GM11168 (cell line): ENCODE results near the gene POLA1.

Experiments
- in situ Hi-C: fragments of 300-500 bp; cut with MboI; formaldehyde crosslinking; loops from one replicate; pipeline ENCODE4 v1.12.0; 2022; ENCODE audit warnings: low sequenced_read_pairs; ENCODE audit not compliant: unreplicated experiment

Gene POLA1

DNA sequence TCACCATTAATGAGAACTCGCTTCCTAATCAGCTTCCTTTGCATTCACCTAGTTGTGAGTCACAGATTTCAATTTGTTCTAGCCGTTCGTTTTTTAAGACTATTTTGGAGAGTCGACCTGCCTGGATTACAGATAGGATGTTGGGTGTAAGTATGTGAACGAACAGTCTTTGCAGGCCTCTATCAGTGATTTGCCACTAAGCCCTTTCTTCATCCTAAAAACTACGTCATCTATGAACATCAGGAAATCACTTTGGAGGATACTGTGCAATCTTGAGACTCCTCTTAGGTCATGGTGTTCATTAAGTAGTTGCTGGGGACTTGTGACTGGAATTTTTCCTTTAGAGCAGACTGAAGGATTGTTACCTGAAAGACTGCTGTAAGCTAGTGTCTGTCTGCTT lies 1.1 kb downstream of the POLA1 start:
- in situ Hi-C loops: no loop called here

DNA sequence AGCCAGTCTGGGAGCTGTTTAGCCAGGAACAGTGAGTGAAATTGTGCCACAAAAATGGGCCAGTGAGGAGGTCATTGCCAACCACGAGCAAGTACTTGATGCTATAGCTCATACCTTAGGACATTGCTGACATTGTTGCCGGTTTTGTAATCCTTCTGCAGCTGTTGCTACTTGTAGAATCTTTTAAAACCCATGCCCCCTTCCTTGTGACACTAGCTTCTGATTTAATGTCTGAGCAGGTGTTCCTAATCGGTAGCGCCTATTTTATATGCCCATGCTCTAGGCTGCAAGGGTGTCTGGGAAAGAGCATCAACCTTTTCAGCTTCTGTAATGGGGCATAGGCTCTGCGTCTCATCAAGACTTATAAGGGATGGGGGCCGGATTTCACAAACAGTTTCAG lies 2.6 kb downstream of the POLA1 start:
- in situ Hi-C loops: no loop called here

DNA sequence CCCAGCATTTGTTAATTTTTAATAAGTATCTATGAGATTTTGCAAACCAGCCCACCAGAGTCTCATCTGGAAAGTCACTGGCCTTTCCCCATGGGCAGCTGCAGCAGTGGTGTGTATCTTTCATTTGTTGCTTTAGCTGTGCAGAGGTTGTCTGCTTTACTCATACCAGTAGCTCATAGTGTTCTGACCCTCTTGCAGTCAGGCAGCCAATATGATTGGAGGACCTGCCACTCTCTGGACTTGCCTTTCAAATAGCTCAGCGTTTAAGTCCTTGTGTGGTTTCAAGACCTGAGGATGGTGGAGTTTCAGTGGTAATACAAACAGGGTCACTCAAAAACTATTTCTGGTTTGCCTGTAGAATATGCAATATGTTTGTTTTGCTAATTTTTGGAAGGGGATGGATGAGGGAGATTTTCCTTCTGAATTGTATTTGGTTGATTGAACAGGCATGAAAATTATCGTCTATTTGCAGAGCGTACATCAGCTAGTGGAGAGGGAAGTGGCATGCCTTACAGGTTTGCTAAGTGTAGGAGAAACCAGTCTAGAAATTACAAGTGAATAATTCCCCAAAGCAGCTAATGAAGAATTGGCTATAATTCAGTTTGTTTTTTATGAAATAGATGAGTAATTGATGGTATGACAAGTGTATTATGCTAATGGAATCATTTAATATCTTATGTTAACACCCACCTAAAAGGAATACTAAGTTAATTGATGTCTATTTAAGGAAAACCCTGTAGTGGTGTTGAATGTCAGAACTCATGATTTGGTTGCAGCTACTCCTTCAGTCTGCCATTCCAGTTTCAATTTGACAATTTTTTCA lies 8.9 kb downstream of the POLA1 start:
- in situ Hi-C loops: no loop called here

DNA sequence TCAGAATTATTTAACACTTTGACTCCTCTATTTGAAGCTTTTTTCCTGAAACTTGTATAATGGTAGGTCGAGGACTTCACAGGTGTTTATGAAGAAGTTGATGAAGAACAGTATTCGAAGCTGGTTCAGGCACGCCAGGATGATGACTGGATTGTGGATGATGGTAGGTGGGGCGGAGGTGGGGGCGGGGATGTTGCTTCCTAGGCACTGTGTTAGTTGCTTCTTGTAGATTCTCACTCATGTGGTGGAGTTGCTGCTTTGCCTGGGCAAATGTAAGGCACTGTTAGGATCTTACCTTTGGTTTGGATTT lies 9.4 kb downstream of the POLA1 start:
- in situ Hi-C loops: no loop called here

DNA sequence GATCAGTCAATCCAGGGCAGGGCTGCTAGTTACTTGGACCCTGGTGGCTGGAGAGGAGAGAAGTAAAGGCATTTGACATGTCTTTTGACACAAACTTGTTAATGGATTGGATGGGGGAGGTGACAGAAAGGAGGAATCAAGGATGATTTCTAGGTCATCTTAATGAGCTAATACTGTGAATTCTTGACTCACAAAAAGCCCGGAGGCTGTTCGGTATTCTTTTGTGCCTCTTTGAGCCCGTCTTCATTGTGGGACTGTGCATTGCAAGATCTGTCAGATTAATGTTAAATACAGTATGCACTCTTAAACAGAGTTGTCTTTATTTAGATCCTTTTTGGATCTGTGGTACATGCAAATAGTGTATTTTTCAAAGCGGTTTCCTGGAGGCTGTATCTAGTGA lies 25.1 kb downstream of the POLA1 start:
- in situ Hi-C loops: no loop called here

DNA sequence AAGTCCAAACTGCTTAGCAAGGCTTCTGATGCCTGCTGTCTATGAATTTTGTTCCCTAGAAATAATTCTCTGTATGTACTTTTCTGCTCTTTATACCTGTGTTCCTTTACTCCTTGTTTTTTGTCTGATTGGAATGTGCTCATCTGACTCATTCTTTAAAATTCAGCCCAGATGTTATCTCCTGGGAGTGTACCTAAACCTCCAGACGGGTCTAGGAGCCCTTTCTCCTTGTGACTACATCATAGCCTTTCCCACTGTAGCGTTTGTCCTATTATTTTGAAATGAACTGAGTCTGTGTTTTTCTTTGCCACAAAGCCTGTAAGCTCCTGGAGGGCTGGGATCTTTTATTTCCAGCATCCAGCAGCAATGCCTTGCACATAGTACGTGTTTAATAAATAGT lies 26.3 kb downstream of the POLA1 start:
- in situ Hi-C loops: no loop called here

DNA sequence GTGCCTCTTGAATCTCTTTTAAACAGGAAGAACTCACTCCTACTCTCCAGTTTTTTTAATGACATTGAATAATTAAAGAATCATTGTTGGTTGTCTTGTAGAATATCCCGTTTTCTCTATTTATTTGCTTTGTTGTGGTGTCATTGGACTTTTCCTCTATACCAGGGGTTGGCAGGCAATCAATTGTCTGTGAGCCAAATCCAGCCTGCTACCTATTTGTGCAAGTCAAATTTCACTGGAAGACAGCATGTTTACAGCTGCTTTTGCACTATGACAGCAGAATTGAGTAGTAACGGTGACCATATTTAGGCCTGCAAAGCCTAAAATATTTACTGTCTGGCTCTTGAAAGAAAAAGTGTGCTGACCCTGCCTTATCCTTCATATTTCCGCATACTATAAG lies 34.8 kb downstream of the POLA1 start:
- in situ Hi-C loops: no loop called here

DNA sequence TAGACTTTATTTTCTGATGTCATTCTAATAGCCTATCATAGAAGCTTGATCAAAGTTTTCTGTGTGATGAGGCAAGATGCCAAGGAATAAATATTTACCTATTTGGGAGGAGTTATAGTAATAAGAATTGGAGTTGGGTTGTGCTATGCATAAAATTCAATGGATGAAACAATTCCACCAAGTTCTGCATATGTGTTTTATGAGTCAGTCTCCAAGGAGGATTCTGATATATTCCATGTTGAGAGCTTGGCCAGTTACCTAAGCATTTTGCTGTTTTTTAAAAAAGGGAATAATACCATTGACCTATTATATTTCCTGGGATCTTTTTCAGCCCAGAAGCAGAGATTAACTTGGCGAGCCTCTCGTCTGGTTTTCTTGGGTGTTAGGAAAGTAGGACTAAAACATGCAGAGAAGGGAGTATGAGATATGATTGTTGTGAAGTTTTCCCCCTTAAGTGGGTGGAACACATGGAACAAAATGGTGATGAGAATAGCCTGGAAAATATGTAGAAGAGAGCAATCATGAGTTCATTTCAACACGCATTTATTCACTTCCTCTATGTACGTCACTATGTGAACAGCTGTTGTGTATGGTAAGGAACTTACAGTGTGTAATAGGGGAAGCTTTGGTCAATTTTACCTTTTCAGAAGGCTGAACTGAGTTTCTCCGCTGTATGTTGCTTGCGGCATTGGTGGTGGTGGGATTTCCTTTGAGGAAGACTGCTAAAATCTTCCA lies 39.2 kb downstream of the POLA1 start:
- in situ Hi-C loops: no loop called here

DNA sequence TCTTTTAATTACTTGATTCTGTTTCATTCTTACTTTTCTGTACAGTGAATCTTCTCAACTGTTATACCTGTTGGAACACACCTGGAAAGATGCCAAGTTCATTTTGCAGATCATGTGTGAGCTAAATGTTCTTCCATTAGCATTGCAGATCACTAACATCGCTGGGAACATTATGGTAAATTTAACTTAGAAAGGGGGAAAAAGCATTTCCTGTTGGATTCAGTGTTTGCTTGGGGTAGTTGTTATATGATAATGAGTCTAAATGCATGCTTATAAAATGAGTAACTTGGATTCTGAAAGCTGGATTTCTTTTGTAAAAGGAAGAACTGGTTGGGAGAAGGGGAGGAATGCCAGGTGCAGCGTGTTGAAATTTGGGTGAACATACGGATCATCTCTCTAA lies 47.6 kb downstream of the POLA1 start:
- in situ Hi-C loops: no loop called here

DNA sequence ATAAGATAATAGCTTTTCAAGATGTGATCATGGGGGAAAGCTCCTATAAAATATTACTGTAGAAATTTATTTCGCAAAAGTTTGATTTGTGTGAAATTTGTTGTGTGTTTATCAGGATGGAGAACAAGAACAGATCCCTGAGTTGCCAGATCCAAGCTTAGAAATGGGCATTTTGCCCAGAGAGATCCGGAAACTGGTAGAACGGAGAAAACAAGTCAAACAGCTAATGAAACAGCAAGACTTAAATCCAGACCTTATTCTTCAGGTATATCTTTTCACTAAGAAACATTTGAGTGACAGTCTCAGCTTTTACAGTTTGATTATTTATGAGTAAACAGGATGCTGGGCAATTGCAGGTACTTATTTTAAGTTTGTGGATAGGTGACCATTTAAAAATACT lies 54.5 kb downstream of the POLA1 start:
- in situ Hi-C loops: no loop called here

DNA sequence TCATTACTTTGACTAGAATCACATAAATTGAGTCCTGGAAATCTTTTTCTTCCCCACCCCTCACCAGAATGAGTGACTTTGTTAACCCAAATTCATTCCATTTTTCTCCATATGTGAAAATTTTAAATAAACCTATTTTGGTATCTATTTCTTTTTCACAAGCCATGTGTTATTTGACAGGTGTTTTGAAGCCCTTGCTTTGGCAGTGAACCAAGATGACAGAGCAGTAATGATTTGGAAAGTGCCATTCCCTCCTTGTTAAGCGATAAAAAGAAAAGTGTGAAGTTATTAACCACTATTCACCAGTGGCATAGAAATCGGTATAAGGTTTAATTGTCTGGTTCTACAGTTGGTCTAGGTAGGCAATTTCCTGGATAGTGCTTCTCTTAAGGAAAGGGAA lies 66.1 kb downstream of the POLA1 start:
- in situ Hi-C loops: no loop called here

DNA sequence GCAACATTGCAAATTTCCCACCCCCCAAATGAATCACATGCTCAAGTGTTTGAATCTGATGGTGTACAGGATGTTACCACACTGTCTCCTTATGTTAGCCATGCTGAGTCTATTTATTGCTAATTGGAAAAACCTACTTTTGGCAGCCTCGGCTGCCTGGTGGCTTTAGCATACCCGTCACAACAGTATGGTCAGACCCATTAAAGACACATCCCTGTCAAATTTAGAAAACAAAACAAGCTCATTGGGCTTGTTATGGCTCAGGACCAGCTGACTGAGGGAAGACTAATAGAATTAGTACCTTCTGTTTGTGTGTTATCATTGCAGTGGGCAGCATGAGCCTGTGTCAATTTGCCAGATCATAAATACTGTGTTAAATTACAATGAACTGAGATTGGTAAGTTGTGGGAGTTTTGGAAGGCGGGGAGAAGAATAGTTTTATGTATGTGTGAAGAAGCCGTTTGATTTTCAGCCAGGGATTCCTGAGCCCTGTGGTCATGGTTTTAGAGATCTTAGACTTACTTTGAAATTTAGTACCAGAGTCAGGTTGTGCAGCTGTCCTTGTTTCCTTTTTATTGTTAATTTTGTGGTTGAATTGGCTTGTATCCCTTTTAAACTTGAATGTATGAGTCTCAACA lies 66.8 kb downstream of the POLA1 start:
- in situ Hi-C loops: no loop called here

DNA sequence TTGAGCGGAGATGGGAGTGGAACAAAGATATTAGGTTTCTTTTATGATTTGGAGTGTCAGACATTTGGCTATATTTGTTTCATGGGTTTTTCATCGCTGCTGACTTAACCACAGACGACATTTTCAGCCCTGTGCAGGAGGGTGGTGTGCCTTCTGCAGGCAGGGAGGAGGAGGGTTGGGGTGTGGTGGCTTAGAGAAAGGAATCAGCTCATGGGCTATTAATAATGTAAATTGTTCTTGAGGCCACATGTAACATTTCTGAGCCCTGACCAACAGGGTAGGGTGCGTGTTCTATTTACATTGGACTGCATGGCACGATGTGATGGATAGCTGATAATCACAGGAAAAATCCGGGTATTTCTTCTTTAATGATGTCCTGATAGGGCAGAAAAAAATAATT lies 67.6 kb downstream of the POLA1 start:
- in situ Hi-C loops: no loop called here

DNA sequence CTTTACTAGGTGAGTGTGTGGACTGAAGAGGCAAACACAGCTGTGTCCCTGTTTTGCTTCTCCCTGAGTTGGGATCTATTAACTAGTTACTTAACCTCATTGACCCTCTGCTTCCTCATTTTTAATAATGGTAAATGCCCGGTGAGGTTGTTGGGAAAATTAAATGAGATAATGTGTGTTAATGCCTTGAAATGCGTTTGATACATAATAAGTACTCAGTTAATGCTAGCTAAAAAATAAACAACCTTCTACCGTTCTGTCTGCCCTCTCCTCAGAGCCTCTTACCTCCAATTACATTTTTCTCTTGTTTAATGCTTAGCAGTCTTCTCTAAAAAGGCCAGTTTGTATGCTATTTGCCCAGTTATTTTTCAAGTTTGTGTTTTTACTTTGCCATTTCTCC lies 70.3 kb downstream of the POLA1 start:
- in situ Hi-C loops: no loop called here

DNA sequence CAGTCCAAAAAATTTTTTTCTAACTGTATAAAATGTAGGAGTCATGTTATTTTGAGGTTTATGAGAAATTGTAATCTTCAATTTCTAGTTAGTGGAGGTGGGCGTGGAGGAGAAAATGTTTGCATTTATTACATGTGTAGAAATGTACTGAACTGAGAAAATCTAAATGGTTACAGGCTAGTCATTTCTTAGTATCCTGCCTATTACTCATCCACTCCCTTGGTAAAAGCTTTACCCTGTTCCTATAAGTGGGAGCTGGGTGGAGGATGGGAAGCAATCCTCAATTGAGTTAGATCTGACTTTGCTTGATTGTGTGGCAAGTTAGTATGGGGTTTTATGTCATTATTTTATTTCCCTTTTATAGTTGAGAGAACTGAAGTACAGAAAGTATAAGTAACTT lies 73.8 kb downstream of the POLA1 start:
- in situ Hi-C loops: no loop called here

DNA sequence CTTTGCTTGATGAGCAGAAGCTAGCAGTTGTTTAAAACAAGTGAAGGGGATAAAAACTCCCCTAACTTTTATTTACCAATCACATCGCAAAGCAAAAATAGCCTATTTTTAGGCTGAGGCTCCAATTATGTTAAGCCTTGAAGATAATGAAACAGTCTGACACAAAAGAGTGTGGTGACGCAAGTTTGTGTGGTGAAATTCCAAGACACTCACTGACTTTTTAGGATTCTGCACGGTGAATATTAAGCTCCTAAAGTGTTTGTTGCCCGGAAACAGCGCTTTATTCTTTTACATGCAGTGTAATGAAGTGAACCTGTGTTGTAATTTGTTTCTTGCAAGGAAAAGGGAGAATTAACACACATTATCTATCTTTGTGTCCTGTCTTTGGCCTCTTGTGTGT lies 74.8 kb downstream of the POLA1 start:
- in situ Hi-C loops: no loop called here

DNA sequence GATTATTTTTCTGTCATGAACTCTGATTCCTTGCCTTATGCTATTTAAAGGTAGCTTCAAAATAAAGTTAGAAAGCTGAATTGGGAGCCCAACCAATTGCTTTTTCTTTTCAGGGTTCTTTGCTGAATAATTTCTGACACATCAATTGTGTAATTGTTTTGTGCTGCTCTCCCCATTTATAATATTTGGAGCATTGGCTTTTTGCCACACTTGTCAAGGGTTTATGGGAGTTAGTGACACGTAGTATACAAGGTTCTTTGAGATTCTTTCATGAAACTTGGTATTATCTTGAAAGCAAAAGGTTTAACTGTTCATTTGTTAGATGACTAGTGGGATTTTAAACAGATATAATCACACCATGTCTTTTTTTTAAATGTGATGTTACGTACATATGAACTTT lies 80.9 kb downstream of the POLA1 start:
- in situ Hi-C loops: no loop called here

DNA sequence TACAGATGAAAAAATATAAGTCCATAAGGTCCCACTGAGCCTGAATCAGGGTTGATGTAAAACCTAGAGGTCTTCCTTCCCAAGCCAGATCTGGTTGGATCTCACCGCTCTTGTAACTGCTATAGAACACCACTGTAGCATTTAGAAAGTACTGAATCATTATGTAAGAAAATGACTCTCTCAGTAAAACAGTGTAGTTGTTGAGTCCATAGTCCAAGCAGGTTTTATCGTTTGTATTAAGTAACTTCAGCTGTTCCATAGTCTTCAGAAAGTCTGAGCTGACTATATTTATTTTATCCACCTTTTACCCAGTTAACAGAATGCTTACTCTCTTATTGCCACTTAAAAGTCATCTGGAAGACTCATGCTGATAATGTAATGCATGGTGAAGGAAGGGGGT lies 82.2 kb downstream of the POLA1 start:
- in situ Hi-C loops: no loop called here

DNA sequence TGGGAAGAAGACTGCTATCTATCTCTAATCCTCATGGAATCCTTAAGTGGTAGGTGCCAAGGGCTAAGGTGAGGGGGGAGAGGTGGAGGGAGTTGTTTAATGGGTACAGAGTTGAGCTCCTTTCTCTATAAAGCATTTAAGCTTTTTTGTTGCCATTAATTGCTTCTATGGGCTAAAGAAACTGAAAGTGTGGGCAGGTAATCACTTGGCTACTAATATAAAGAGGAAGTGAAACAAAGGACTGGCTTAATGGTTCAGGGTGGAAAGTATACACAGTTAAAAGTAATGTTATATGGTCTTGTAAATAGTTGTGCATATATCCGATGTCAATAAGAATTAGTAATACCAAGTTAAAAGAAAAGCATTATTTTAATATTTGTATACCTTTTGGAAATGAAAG lies 83.9 kb downstream of the POLA1 start:
- in situ Hi-C loops: no loop called here

DNA sequence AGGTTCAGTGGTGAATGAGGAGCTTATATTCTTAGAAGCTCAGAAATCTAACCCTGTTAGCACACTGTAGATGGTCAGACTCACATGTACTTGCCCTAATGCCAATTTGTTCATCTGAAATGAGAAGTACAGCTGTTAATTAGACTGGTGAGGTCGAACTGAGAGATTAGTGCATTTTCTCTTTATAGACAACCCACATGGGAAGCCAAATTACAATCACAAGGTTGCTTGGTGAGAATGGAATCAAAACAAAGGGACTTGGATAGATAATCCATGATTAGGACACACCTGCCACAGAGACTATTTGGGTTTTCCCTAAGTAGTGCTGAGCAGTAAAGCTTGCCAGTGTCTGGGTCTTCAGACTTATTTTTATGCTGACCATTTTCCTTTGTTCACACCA lies 88.3 kb downstream of the POLA1 start:
- in situ Hi-C loops: no loop called here

DNA sequence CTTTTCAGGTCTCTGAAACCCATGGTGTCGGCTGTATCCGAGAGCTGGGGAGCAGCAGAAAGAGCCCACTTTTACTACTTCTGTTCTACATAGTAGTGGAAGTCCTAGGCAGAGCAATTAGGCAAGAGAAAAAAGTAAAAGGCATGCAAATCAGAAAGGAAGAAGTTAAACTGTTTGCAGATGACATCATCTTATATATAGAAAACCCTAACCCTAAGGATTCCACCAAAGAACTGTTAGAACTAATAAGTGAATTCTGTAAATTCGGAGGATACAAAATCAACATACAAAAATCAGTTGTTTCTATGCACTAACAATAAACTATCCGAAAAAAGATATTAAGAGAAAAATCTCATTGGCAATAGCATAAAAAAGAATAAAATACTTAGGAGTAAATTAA lies 95.3 kb downstream of the POLA1 start:
- in situ Hi-C loops: no loop called here

DNA sequence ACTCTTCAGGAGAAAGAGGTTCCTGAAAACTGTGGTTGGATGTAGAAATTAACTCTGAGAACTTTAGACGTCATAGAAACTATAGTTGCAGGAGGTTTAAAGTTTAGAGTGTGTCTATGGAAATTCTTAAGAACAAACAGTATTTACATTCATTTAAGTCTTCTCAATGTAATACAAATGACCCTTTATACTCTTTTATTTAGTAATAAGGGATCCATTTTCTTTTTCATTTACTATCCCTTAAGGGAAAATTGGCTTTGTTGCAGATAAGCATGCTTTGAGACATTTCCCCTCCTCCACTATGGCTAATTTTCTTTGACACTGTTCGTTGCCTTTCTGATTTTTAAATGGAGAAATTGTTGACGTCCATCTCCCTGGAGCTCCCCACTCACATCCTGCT lies 96.4 kb downstream of the POLA1 start:
- in situ Hi-C loops: no loop called here
